ENCODE measurements around the gene CDT1.

DNA sequence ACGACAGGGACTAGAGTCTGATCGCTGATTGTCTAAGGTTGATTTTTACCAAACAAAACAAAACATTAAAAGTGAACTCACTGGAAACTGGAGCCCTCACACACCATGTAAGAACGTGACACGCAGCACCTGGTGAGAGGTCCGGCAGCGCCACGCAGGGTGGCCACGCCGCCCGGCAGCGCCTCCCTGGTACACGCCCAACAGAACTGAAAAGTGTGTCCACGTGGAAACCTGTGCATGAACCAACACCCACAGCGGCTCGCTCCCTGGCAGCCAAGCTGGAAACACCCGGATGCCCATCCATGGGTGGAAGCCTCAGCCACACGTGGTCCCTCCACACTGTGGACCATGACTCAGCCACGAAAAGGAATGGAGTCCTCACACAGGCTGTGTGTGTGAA, 44.1 kb downstream of the CDT1 start:
- TF ChIP-seq, protein P1, sequence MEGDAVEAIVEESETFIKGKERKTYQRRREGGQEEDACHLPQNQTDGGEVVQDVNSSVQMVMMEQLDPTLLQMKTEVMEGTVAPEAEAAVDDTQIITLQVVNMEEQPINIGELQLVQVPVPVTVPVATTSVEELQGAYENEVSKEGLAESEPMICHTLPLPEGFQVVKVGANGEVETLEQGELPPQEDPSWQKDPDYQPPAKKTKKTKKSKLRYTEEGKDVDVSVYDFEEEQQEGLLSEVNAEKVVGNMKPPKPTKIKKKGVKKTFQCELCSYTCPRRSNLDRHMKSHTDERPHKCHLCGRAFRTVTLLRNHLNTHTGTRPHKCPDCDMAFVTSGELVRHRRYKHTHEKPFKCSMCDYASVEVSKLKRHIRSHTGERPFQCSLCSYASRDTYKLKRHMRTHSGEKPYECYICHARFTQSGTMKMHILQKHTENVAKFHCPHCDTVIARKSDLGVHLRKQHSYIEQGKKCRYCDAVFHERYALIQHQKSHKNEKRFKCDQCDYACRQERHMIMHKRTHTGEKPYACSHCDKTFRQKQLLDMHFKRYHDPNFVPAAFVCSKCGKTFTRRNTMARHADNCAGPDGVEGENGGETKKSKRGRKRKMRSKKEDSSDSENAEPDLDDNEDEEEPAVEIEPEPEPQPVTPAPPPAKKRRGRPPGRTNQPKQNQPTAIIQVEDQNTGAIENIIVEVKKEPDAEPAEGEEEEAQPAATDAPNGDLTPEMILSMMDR (IDR thresholded peaks at IDR 0.05): no peak
- TF ChIP-seq RAD21 (IDR thresholded peaks at IDR 0.05; ENCODE audit: low read length) (no peak), FOXJ3 (CRISPR knock-in tag; IDR thresholded peaks at IDR 0.05) (no peak)

Data from SK-N-SH (cell line).